ENCODE measurements around the gene ISLR2. TPM values are rescaled to one million over a fixed set of nuclear protein-coding genes. Genes with fewer than 3 reads are reported as not detected.
A peak's percentile ranks its signal among the peaks of the same experiment; 100 is the strongest.
"Not testable (repeated sequence)": the region's sequence is repeated elsewhere in the genome, so short reads cannot be mapped to it uniquely, and the experiment has no call there.

Gene ISLR2
- total RNA-seq = 100 to 1,000 TPM in 2 of 8 experiments, 10 to 100 TPM in 3, 1 to 10 TPM in 1, under 1 TPM in 2; 0.22 to 130 (median 37.9) TPM

DNA sequence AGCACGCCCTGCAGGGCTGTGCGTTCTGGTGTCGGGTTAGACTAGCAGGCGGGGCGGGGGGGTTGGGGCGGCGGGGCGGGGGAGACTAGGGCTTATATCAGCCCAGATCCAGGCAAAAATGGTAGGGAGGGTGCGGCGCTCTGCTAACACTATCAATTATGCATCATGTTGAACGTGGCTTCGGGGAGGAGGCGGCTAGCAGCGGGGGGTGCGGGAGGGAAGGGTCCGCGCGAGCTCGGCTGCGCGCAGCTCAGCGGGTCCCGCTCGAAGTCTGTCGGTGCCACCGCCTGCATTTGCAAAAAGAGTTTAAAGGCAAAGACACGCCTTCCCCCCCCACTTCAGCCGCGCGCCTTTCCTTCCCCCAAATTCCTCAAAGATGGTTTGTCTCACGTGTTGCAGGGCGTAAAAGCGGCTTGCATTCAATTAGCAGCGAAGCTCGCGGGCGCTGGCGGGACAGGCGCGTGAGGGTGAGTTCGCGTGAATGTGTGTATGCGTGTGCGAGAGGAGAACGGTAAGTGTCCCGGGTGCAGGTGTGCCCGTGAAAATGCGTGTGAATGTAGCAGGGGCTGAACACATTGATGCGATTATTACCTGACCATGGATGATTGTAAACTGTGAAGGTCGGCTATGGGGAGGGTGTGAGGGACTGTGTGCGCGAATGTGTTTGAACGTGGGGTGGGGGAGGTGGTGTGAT, at the start of gene ISLR2:
ISLR2 (plus strand) TSS at position 432 of the 694 bp plus-strand sequence. CDS start 2,169 bp downstream, outside the sequence.
- ATAC-seq (replicated peaks in 6 of 8) = peak; percentile 37 to 65 (median 53)
- peak within 1 kb of the TSS; percentile 22 to 40 (median 36) for H3K4me3 ChIP-seq
- H3K27ac ChIP-seq = peak within 1 kb of the TSS; percentile 87 to 97
- whole genome bisulfite sequencing, 10 experiments = 0 to 7% (median 0%) methylated on average over 1 to 9 of the region's 53 CpGs; no CpG with 5 or more reads in 5 of the 10 experiments
- in situ Hi-C loops (cut with MboI; ENCODE audit: low pct_unique_long_range_greater_than_20kb in 2 of 9, low sequenced_read_pairs in 9 of 9, unreplicated experiment in 9 of 9) = loop anchor here in 5 of 9 experiments (10.0 to 25.0 kb wide), 2 partner anchors 164 to 182 kb away; no protein-coding TSS in a partner anchor
- peaks cover 43 to 51% of the 10 kb centered on the region in 2 donors for H3K4me1 ChIP-seq (replicated peaks in 1 of 2)

GRCh38 chr15:74082450-74082849, 47.9 kb upstream of the ISLR2 start, which contains the start of gene GOLGA6A:
Gene GOLGA6A (minus strand): TSS chr15:74082550. CDS start chr15:74082509, 41 bp downstream.
- no CpG with 5 or more reads among the region's 7 CpGs for WGBS, 10 experiments
- in situ Hi-C loops (cut with MboI; ENCODE audit: low pct_unique_long_range_greater_than_20kb in 2 of 9, low sequenced_read_pairs in 9 of 9, unreplicated experiment in 9 of 9); H3K4me3 ChIP-seq; ATAC-seq (replicated peaks in 6 of 8); H3K27ac ChIP-seq; H3K4me1 ChIP-seq (replicated peaks in 1 of 2): not testable (repeated sequence)

GRCh38 chr15:74094567-74094966, 35.8 kb upstream of the ISLR2 start:
- ATAC-seq (replicated peaks in 6 of 8) = peak; percentile 70 to 94 (median 80)
- H3K4me3 ChIP-seq; H3K4me1 ChIP-seq (replicated peaks in 1 of 2); in situ Hi-C loops (cut with MboI; ENCODE audit: low pct_unique_long_range_greater_than_20kb in 2 of 9, low sequenced_read_pairs in 9 of 9, unreplicated experiment in 9 of 9); H3K27ac ChIP-seq: not testable (repeated sequence)
- WGBS, 10 experiments = no CpG with 5 or more reads among the region's 2 CpGs

DNA sequence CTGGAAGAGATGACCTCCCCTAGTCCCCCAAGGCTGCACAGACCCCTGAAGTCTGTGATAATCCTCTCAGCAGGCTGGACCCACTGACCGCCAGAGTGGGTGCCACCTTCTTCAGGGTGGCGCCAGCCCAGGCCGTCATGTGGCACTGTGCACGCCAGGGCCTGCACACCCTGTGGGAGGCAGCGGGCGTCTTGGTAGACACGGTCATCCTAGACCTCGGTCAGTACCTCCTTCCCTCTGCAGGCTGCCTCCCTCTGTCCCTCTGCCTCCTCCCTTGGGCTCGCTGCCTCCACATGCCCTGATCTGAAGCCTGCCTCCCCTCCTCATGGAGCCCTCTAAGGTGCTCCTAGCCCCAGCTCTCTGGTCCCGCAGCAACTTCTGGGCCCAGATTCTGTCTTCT, 34.8 kb upstream of the ISLR2 start:
- H3K4me3 ChIP-seq; H3K4me1 ChIP-seq (replicated peaks in 1 of 2); H3K27ac ChIP-seq; in situ Hi-C loops (cut with MboI; ENCODE audit: low pct_unique_long_range_greater_than_20kb in 2 of 9, low sequenced_read_pairs in 9 of 9, unreplicated experiment in 9 of 9); ATAC-seq (replicated peaks in 6 of 8): not testable (repeated sequence)
- no CpG with 5 or more reads among the region's 10 CpGs for WGBS, 10 experiments

DNA sequence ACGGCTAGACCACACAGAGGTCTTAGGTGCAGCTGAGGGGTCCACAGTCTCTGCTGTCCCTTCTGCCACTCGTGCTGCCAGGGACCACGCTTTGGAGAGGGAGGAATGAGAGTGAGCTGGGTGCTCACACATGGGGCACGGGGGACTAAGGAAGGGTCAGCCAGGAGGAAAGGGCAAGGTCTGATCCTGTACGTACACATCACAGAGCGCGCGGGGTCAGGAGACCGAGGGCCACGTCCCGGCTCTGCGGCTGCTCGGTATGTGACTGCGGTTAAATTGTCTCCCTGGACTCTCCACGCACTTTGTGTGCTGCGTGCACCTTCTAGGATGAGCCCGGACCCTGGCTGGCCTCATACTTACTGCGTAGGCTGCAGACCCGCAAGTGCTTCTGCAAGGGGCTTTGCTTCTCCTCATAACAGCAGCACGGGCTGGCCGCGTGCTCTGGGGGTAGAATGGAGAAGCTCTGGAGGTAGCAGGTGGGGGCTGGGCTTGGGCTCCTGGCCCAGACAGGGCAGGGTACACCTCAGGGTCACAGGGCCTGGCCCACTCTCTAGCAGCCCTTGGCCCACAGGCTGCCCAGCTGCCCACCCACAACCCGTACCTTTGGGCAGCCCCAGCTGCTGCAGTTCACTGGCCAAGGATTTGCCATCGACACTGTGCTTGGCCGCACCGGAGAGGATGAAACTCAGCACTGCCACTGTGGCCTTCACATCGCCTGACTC, 33.5 kb upstream of the ISLR2 start:
- H3K4me1 ChIP-seq (replicated peaks in 1 of 2); in situ Hi-C loops (cut with MboI; ENCODE audit: low pct_unique_long_range_greater_than_20kb in 2 of 9, low sequenced_read_pairs in 9 of 9, unreplicated experiment in 9 of 9); H3K27ac ChIP-seq; ATAC-seq (replicated peaks in 6 of 8); H3K4me3 ChIP-seq: not testable (repeated sequence)
- WGBS, 10 experiments = no CpG with 5 or more reads among the region's 27 CpGs

- H3K4me1 ChIP-seq (replicated peaks in 1 of 2); H3K27ac ChIP-seq: not testable (repeated sequence)
- ATAC-seq (replicated peaks in 6 of 8) = peak; percentile 93 to 98 (median 97)
- no CpG with 5 or more reads among the region's 45 CpGs for WGBS, 10 experiments
- in situ Hi-C loops (cut with MboI; ENCODE audit: low pct_unique_long_range_greater_than_20kb in 2 of 9, low sequenced_read_pairs in 9 of 9, unreplicated experiment in 9 of 9) = loop anchor here in 2 of 9 experiments (25.0 kb wide), 1 partner anchor 1463 kb away; no protein-coding TSS in a partner anchor
- H3K4me3 ChIP-seq = peak overlapping the region; percentile 18 to 38 (median 32)
Observed at GRCh38 chr15:74099963-74100733, 30.2 kb upstream of the ISLR2 start.

- H3K4me3 ChIP-seq = no peak overlapping the region
- 100% methylated on average over 1 of the region's 5 CpGs; no CpG with 5 or more reads in 9 of the 10 experiments for WGBS, 10 experiments
- in situ Hi-C loops (cut with MboI; ENCODE audit: low pct_unique_long_range_greater_than_20kb in 2 of 9, low sequenced_read_pairs in 9 of 9, unreplicated experiment in 9 of 9) = loop anchor here in 2 of 9 experiments (25.0 kb wide), 1 partner anchor 1471 kb away; no protein-coding TSS in a partner anchor
- no peak for ATAC-seq (replicated peaks in 6 of 8)
- H3K27ac ChIP-seq = no peak overlapping the region
- H3K4me1 ChIP-seq (replicated peaks in 1 of 2) = no peaks in the 10 kb centered on the region
Observed at GRCh38 chr15:74108111-74108510, 22.3 kb upstream of the ISLR2 start.

- H3K27ac ChIP-seq; H3K4me1 ChIP-seq (replicated peaks in 1 of 2); H3K4me3 ChIP-seq; ATAC-seq (replicated peaks in 6 of 8): not testable (repeated sequence)
- in situ Hi-C loops (cut with MboI; ENCODE audit: low pct_unique_long_range_greater_than_20kb in 2 of 9, low sequenced_read_pairs in 9 of 9, unreplicated experiment in 9 of 9) = loop anchor here in 2 of 9 experiments (25.0 kb wide), 1 partner anchor 1471 kb away; no protein-coding TSS in a partner anchor
- WGBS, 10 experiments = 75% methylated on average over 2 of the region's 6 CpGs; no CpG with 5 or more reads in 9 of the 10 experiments
Observed at GRCh38 chr15:74108611-74109010, 21.8 kb upstream of the ISLR2 start.

DNA sequence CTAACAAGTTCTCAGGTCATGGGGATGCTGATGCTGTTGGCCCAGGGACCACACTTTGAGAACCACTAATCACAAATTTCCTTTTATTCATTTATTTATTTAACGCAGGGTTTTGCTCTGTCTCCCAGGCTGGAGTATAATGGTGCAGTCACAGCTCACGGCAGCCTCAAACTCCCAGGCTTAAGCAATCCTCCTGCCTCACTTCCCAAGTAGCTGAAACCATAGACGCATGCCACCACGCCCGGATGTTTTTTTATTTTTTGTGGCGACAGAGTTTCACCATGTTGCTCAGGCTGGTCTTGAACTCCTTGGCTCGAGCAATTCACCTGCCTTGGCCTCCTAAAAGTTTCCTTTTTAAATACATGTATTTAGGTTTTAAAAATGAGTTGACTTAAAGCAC, 20.7 kb upstream of the ISLR2 start:
- H3K4me3 ChIP-seq = no peak overlapping the region
- 49 to 88% (median 81%) methylated on average over 2 to 5 of the region's 7 CpGs; no CpG with 5 or more reads in 3 of the 10 experiments for WGBS, 10 experiments
- in situ Hi-C loops (cut with MboI; ENCODE audit: low pct_unique_long_range_greater_than_20kb in 2 of 9, low sequenced_read_pairs in 9 of 9, unreplicated experiment in 9 of 9) = loop anchor here in 2 of 9 experiments (25.0 kb wide), 1 partner anchor 1472 kb away; no protein-coding TSS in a partner anchor
- no peak overlapping the region for H3K27ac ChIP-seq
- H3K4me1 ChIP-seq (replicated peaks in 1 of 2) = no peaks in the 10 kb centered on the region
- ATAC-seq (replicated peaks in 6 of 8) = no peak

DNA sequence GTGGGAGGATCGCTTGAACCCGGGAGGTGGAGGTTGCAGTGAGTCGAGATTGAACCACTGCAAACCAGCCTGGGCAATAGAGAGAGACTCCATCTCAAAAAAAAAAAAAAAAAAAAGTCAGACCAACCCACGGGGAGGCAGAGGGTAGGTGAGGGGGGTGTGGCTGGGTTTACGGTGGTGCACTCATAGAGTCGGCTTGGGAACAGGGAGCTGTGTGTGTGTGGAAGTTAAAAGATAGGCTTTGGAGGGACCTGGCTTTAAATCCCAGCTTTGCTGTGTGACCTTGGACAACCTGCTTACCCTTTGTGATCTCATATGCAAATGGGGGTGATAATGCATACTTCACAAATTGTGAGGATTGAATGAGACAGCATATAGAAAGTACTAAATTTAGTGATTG, 10.0 kb upstream of the ISLR2 start:
- Histone ChIP-seq H3K4me3 (no peak overlapping the region), H3K4me1 (replicated peaks in 1 of 2) (peaks cover 33 to 47% of the 10 kb centered on the region in 2 donors), H3K27ac (peak overlapping the region; percentile 30 to 60)
- in situ Hi-C loops (cut with MboI; ENCODE audit: low pct_unique_long_range_greater_than_20kb in 2 of 9, low sequenced_read_pairs in 9 of 9, unreplicated experiment in 9 of 9) = loop anchor here in 3 of 9 experiments (10.0 to 25.0 kb wide), 3 partner anchors 184 to 1483 kb away; no protein-coding TSS in a partner anchor
- peak in 2 of 8 experiments; percentile 20 to 22 for ATAC-seq (replicated peaks in 6 of 8)
- 53 to 80% (median 66%) methylated on average over 1 to 6 of the region's 6 CpGs; no CpG with 5 or more reads in 6 of the 10 experiments for WGBS, 10 experiments

- no peak overlapping the region for H3K4me3 ChIP-seq
- H3K4me1 ChIP-seq (replicated peaks in 1 of 2) = peaks cover 33 to 47% of the 10 kb centered on the region in 2 donors
- peak overlapping the region; percentile 55 to 60 for H3K27ac ChIP-seq
- WGBS, 10 experiments = 0 to 47% (median 30%) methylated on average over 1 to 4 of the region's 4 CpGs; no CpG with 5 or more reads in 3 of the 10 experiments
- in situ Hi-C loops (cut with MboI; ENCODE audit: low pct_unique_long_range_greater_than_20kb in 2 of 9, low sequenced_read_pairs in 9 of 9, unreplicated experiment in 9 of 9) = loop anchor here in 3 of 9 experiments (10.0 to 25.0 kb wide), 3 partner anchors 184 to 1484 kb away; no protein-coding TSS in a partner anchor
- ATAC-seq (replicated peaks in 6 of 8) = peak in 5 of 8 experiments; percentile 82 to 93 (median 87)
Observed at GRCh38 chr15:74121039-74121438, 9.3 kb upstream of the ISLR2 start.

GRCh38 chr15:74121858-74122257, 8.5 kb upstream of the ISLR2 start:
- no peak overlapping the region for H3K4me3 ChIP-seq
- ATAC-seq (replicated peaks in 6 of 8) = no peak
- 0 to 88% methylated on average over 1 to 4 of the region's 6 CpGs; no CpG with 5 or more reads in 8 of the 10 experiments for WGBS, 10 experiments
- in situ Hi-C loops (cut with MboI; ENCODE audit: low pct_unique_long_range_greater_than_20kb in 2 of 9, low sequenced_read_pairs in 9 of 9, unreplicated experiment in 9 of 9) = loop anchor here in 3 of 9 experiments (10.0 to 25.0 kb wide), 3 partner anchors 183 to 1485 kb away; no protein-coding TSS in a partner anchor
- peaks cover 37 to 54% of the 10 kb centered on the region in 2 donors for H3K4me1 ChIP-seq (replicated peaks in 1 of 2)
- peak overlapping the region in 1 of 2 donors; percentile 60 for H3K27ac ChIP-seq

All from motor neuron (in vitro differentiated cells).